Stimulated activated CD4-positive, alpha-beta T cell treated with anti-CD3 and anti-CD28 coated beads, TNF-alpha, amount 100 ng/mL, for 24 hours (primary cell): ENCODE measurements around the gene GBA3.

Source experiments
- DNase-seq, 3 experiments: peaks; one replicate each; pipeline ENCODE4 v3.0.0-alpha.2; 2020; ENCODE audit warnings: low read depth in 3 of 3

Gene GBA3

DNA sequence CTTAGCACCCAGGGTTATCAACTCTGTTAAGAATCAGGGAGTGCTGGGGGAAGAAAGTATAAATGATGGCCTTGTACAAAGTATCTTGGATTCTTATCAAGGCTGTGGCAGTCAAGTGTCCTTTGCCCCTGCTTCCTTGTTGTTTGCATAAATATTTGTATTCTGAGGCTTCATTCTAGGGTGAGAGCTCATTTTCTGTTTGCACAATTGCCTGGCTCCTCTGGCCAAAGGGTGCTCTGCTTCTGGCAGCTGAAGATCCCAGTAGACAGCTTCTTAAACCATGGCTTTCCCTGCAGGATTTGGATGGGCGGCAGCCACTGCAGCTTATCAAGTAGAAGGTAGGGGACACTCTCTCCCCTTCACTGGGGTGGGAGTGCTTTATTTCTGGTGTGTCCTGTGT, at the start of gene GBA3:
GBA3 (plus strand) TSS at position 202 of the 400 bp plus-strand sequence.
- no peak for DNase-seq

DNA sequence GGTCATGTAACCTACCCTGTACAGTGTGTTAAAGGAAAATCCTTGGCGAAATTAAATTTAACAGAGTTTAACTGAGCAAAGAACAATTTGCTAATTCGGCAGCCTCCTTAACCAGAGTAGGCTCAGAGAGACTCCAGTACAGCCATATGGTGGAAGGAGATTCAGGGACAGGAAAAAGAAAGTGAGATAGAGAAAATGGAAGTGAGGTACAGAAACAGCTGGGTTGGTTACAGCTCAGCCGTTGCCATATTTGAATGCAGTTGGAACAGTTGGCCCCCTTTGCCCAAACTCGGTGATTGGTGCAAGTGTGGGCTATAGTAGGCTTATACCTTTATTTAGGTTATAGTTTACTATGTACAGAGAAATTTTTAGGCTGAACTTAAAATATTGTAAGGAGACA, 48.8 kb upstream of the GBA3 start:
- no peak for DNase-seq

DNA sequence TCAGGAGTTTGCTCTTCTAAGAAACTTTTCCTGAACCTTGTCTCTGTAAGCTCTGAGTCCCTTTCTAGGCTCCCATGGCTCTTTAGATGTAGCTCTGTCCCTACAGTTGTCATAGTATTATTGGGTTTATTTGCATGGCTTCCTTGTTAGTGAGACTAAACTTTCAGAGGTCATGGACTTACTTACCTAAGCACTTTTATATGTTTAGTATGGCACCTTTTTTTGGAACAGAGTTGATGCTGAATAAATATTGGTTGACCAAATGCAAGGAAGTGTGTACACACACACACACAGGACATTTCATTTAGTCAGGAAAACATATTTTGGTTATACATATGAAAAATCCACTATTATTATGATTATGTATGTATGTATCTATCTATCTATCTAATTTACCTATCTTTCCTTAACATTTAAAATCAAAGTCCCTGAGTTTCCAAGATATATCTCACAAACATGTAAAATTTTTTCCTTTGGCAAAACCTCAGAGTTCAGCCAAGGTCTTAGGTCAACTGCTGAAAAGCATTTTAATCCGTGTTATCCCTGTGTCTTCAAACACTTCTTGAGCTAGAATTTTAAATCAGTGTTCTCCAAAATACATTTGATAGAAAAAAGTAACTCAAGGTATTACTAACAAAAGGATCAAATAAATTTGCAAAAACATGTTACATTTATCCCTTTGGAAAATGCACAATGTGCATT, 47.1 kb upstream of the GBA3 start:
- DNase-seq, result no peak

DNA sequence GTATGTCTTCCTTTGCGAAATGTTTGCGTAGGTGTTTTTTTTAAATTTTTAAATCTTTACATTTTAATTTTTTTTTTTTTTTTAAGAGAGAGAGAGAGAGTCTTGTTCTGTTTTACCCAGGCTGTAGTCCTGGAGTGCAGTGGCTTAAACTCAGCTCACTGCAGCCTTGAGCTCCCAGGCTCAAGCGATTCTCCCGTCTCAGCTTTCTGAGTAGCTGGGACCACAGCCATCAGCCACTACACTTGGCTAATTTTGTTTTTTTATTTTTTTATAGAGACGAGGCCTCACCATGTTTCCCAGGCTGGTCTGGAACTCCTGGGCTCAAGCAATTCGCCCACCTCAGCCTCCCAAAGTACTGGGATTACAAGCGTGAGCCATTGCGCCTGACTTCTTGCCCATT, 43.7 kb upstream of the GBA3 start:
- DNase-seq, result no peak

DNA sequence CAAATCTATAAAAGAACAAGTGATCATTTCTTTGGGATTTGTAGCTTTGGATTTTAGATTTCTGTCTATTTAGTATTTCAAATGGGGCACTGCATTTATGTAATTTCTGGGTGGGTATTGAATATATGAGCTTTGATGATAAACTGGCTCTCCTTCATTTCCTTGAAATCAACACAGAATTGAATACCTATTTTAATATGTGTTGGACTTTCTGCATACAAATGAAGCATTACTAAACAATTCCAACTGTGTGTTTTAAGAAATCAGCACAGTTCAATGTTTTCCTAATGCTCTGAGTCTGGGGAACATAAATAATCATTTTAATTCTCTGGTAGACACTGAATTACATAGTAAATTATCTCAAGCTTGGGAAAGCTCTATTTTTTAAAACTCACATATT, 42.0 kb upstream of the GBA3 start:
- no peak for DNase-seq

DNA sequence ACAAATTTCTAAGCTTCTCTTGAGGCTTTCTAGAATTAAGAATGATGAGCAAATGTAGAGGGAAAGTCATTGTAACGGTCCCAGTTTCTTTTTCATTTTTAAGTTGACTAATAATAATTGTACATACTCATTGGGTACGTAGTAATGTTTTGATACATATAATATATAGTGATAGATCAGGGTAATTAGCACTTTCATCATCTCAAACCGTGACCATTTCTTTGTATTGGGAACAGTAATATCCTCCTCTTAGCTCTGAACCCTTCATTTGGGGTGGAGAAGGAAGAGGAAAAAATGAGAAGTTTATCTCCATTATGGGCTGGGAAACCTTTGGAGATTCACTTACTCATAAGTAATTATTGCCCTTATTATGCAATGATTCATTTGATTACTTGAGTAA, 39.0 kb upstream of the GBA3 start:
- no peak for DNase-seq

DNA sequence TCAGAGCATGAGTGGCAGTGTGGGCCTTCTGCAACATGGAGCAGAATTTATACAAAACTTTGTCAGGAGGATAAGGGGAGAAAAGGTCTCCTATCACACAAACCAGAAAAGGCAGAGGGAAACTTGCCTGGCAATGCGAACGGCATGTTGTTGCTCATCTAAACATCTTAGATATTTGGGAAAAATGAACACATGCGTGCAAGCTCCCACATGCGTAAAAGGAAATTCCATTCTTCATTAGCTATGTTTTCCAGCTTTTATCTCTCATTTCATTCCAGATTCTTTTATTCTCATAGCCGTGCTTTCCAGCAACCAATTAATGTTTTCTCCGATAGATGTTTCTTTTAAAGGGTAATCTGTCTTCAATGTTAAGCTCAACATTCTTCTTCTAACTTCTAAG, 31.3 kb upstream of the GBA3 start:
- DNase-seq, result no peak

DNA sequence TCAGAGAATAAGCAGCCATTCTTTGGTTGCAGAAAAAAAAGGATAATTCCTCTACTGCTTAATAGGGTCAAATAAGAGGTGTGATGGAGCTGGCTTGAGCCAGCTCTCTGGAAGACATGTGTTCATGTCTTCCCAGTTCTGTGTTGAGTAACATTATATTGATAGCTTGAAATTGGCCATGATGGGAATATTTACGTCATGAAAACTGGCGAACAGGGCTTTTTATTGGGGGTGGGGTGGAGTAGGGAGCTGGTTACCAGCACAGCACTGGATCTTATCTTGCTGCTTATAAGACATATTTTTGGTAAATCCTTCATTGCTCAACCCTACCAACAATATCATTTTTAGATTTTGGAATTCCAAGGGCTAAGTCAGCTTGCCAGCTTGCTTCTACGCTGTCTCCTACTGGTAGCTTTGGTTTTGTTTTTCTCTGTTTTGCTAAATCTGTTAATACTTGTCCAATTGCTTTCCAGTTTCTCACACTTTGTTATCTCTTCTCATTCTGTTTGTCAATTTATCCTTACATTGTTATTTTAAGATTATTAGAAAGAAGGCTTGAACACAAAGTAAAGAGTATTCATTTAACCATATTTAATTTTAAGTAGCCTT, 25.3 kb upstream of the GBA3 start:
- DNase-seq, result no peak

DNA sequence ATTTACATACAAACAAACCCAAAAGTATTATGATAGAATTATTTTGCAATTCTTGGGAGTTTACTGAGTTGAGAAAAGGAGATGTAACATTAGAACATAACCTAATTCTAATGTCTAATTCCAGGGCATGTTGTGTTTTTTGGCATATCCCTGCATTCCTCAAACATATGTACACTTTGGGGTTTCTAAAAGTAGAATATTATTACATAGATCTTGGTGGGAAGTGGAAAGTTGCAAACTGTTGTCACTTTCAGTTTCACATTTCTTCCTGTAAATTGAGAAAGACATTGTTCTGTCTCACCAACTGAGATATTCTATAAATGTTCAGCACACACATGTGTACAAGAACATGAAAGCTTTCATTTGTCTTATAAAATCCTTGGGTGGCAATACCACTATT, 24.4 kb upstream of the GBA3 start:
- DNase-seq, result no peak

DNA sequence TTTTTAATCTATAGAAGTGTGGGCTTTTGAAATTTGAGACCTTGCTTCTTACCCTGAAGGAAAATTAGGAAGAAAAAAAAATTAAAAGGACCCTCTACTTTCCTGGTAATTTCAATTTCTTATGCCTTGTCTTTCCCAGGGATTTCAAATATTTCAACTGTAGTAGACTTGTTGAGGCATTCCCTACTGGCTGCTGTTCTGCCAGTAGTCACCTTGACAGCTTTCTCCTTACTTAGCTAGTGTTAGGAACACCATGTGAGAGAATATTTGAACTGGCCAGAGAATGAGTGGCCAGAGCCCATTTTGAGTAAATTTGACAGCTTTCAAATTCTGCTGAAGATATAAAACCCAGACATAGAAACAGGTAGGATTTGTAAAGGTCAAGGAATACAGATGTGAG, 24.0 kb upstream of the GBA3 start:
- no peak for DNase-seq

DNA sequence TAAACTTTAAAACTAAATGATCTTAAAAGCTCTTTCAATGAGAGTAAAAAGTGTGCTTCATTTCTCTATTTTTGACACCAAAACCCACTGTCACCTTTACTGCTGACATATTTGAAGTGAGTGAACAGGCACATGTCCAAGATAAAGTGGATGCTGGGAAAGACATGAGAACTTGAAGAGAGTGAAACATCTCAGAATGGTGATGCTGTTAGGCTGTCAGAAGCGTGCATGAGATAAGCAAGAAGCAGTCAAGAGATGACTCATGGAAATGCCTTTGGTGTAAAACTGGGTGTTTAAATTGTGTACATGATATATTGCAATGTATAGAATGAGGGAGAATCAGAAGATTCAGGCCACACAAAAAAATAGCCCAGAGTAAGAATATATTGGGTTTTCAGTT, 21.8 kb upstream of the GBA3 start:
- no peak for DNase-seq

DNA sequence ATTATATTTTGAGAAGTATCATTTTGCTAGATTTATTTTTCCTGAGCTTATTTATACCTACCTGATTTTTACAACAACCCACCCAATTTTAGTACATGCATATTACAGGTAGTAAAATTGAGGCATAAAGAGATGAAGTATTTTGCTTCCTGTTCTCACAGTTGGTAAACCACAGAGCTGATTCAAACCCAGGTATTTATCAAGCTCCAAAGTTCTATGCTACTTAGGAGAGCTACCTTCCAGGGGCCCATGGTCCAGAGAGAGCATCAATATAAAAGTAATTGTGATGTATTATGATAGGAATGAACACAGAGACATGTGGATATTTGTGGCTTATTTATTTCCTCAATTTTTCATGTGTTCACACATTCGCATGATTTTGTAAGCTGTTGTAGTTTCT, 20.2 kb upstream of the GBA3 start:
- no peak for DNase-seq

DNA sequence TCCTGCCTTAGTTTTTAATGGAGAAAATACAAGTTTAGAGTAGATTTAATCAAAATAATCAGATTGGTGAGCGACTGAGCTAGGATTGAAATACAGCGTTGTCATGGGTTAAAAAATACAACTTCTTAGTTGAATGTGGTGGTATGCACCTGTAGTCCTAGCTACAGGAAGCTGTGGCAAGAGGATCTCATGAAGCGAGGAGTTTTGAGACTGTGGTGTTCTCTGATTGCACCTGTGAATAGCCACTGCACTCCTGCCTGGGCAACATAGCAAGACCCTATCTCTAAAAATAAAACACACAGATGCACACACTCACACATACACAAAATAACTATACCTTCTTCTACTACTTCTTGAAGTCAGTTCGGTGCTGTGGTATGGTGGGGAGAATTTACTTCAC, 19.8 kb upstream of the GBA3 start:
- no peak for DNase-seq

DNA sequence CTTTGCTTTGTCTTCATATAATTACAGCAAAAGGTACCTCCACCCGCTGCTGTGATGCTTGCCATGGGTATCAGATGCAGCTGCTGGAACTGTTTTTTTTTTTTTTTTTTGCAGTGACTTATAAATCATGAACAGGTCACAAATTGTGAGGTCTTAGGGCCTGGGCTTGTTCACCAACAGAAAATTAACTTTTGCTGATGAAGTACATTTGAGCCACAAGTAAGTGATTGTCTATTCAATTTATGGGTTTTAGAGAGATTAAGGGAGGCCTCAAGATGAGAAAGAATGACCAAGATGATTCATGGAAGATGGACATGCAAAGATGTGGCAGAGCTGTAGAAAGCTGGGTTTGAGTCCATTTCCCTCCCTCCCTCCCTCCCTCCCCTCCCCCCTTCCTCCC, 18.0 kb upstream of the GBA3 start:
- no peak for DNase-seq

DNA sequence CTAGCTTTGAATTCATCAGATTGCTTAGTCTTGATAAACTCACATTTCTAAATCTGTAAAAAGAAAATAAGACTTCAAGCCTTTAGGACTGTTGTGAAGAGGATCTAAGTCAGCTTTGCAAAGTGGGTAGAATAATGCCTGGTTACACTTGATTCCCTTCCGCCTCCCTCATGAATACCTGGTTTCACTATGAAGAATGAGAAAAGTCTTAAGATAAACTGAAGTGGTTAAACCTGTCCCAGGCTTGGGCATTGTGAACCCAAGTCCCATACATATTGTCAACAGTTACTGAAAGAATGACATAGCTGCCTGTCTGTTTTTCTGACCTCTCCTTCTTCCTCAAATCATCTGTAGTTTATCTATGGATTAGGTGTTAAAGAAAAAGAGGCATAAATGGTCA, 16.7 kb upstream of the GBA3 start:
- no peak for DNase-seq

DNA sequence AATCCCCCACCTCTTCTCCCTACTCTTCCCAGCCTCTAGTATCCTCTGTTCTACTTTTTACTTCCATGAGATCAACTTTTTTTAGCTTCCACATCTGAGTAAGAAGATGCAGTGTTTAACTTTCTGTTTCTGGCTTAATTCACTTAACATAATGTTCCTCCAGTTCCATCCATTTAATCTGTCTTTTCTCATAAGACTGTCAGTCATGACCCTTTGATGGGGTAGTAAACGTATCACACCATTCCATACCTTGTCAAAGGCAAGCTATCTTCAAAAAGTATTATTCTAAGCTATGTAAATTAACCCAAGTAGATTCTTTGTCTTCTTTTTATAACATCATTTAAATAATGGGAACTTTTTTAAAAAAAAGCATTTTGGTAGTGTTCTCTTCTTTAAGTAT, 15.0 kb upstream of the GBA3 start:
- DNase-seq, result no peak

DNA sequence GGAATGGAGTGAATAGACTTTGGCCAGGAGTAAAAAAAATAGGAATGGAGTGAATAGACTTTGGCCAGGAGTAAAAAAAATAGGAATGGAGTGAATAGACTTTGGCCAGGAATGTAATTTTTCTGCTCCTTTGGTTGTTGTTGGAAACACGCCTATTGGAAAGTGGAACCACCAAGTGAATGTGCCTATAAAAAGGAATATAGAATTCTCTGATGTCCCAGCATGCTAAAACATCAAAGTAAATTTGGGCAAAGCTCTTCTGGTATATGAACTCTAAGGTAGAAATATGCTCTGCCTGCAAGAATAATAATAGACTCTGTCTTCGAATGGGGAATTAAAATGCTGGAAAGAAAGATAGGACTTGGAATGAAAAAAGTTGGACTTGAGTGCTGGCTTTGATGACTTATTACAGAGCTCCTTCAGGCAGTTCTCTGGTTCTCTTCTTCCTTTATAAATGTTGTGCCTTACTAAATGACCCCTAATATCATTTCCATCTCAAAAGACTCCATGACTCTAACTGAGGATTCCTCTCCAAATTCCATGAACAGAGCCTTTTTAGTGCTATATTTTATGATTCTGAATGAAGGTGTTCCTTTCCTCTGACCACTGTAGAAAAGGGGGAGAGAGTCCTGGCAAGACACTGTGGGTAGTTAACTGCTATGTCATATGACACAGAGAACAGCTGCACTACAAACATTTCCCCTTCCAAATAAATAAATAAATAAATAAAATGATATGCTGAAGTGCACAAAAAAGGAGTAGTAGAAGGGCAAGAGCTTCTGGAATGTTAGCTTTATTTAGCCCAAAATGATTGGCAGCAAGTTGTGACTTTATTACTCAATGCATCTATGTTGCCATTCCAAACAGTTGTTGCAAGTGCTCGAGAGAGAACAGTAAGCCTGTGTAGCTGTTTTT, 13.5 kb upstream of the GBA3 start:
- no peak for DNase-seq

DNA sequence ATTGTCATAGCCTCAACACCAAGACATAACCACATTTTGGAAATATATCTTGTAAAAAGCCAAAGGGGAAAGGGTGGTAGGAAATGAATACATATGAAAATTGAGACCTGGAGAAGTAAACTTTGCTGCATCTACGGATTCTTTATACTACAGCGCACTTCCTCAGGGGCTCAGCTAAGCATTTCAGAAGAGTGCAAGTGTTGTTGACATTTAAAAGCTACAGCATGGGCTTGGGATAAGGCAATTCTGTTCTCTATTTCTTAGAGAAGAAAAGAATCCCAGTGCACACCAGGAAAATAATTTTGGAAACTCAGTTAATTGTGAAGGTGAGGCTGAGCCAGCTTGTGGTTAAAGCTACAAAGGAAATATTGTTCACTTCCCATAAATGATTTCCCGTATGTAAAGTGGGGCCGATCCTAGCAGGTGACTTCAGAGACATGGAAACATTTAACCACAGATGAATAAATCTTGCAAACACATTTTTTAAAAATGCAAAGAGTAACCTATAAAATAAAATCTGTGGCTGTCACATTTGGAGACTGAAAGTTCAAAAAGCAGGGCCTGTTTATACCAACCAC, 12.6 kb upstream of the GBA3 start:
- no peak for DNase-seq

DNA sequence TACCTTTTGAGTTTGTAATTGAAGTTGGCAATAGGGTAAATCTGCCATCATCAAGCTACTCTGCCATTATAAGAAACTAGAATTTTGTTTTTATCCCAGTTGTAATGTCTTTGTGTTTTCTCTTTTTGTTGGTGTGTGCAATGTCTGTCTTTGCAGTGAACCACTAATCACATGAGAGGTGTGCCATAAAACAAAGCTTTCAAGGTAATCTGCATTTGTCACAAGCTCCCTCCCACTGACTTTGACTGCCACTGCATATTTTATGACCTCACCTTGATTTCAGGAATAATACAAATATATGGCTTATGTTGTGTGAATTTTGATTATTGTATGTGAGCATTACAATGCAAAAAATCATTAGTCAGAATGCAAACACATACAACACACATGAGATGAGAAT, 9.0 kb upstream of the GBA3 start:
- no peak for DNase-seq

DNA sequence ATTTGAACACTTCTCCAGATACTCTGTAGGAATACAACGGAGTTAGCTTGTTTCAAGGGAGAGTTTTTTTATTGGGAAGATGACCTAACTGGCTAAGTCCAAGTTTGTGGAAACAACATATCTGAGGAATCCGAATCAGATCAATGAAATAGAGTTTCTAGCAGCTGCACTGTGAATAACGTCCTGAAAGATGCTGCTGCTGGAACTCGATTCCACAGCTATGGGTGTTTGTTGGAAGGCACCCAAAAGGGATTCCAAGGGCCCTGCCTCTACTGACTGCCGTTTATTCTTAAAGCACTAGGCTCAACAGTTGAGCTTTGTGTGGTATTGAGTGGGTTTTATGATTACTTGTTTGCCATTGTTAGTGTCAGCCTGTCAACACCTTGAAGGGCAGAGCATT, 6.6 kb upstream of the GBA3 start:
- DNase-seq, result no peak

DNA sequence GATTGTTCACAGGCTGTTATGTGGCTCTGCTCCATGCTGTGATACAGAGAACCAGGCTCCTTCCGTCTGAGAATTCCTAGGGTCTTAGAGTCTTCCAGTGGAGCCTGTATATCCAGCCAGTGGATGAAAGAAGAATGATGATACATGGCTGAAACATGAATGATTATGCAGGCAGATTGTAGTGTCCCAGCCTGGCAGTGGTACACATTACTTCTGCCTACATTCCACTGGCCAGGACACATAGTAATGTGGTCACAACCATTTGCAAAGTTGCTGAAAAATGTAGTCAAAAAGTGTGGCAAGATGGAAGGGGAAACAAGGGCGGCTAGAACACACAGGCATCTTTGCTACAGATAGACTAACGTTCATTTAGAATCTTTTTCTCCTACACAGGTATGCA, 4.5 kb upstream of the GBA3 start:
- DNase-seq, result no peak

DNA sequence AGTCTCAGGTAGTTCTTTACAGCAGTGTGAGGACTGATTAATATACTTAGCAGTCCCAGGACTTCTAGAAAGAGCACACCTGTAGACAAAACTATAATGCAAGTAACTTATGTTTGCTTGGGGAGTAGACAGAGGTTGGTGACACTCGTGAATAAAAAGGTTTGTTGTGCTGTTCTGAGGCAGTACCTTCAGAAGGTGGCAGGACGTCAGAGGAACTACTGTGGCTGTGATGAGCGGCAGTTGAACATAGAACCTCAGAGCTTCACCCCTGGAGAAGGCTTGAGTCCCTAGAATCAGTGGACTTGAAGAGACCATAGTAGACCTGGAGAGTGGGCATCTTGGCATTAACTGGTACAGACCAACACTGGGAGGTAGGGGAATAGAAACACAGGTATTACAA, 3.3 kb upstream of the GBA3 start:
- DNase-seq, result no peak

DNA sequence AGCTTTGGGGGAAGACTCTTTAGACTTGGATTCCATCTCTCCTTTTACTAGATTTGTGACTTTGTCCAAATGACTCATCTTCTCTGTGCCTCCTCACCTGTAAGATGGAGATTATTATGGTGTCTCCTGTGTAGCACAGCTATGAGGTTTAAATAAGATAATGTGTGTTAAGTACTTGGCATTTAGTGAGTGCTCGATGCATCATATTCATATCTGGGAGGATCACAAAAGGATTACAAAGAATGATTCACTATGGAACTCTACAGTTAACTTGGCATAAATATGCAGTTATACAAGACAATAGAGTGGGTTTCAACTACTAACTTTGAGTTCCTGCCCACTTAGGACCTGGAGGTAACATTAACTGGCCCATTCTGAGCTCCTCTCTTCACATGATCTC, 2.3 kb downstream of the GBA3 start:
- no peak for DNase-seq
